GM21529 (cell line): ENCODE measurements around the gene RAD23A.
A peak's percentile ranks its signal among the peaks of the same experiment; 100 is the strongest.
"Not testable (repeated sequence)": the region's sequence is repeated elsewhere in the genome, so short reads cannot be mapped to it uniquely, and the experiment has no call there.

Source experiments
- ATAC-seq: cut with Tn5 transposase; IDR thresholded peaks from one replicate; pipeline ENCODE4 v1.9.1; 2021; ENCODE audit not compliant: unreplicated experiment

Gene RAD23A

GRCh38 chr19:12945479-12946091, at the start of gene RAD23A:
Gene RAD23A (plus strand): TSS chr19:12945862. CDS start chr19:12945949, 87 bp downstream.
- peak; percentile 60 for ATAC-seq

DNA sequence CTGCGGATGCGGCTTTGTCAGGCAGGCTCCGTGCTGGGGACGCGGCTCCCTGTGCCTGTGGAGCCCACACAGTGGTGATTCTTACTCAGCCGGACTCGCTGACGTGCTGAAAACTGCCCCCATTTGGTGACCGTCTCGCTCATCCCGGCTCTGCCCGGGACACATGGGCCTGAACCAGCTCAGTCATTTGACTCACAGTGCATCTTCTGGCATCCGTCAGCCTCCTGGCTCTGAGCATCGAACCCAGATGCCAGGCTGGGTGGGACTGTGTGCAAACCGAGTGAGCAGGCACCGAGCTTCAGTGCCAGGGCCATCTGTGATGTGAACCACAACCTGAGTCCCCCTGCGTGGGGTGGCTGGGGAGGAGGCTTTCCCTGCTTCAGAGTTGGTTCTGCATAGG, 49.2 kb upstream of the RAD23A start:
- ATAC-seq, result no peak

- peak; percentile 67 for ATAC-seq
Measured at GRCh38 chr19:12899891-12900518, 45.7 kb upstream of the RAD23A start.

DNA sequence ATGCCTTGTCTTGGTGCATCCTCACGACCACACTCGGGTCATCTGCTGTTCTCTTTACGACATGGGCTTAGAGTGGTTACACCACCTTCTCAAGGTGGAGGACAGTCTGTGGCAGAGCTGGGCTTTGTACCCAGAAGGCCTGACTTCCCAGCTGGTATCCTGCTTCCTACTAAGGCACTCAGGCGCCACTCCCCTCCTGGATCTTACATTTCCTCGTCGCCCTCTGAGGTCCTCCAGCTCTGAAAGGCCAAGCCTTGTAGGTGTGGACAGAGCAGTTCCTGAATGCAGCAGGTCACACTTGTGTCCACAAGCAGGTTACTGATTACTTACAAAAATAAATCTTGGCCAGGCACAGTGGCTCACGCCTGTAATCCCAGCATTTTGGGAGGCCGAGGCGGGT, 38.5 kb upstream of the RAD23A start:
- ATAC-seq, result no peak

GRCh38 chr19:12912571-12912970, 33.1 kb upstream of the RAD23A start:
- ATAC-seq, result no peak

- no peak for ATAC-seq
Measured at GRCh38 chr19:12913011-12913561, 32.6 kb upstream of the RAD23A start.

- no peak for ATAC-seq
Measured at GRCh38 chr19:12913851-12914690, 31.6 kb upstream of the RAD23A start.

GRCh38 chr19:12915860-12916259, 29.8 kb upstream of the RAD23A start:
- ATAC-seq, result not testable (repeated sequence)

GRCh38 chr19:12918253-12918652, 27.4 kb upstream of the RAD23A start:
- no peak for ATAC-seq

DNA sequence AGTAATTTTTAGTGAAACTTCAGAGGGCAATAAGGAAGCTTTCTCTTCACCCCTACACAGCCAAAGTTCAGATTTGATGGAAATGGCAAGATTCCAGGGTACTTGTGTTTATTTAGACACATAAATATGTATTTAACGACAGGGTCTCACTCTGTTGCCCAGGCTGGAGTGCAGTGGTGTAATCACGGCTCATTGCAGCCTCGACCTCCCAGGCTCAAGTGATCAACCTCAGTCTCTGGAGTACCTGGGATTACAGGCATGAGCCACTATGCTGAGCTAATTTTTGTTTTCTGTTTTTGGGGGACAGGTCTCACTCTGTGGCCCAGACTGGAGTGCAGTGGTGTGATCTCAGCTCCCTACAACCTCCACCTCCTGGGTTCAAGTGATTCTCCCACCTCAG, 24.6 kb upstream of the RAD23A start:
- no peak for ATAC-seq

GRCh38 chr19:12922959-12923358, 22.7 kb upstream of the RAD23A start:
- ATAC-seq, result no peak

GRCh38 chr19:12924621-12925310, 20.9 kb upstream of the RAD23A start:
- ATAC-seq, result no peak

GRCh38 chr19:12930002-12930645, 15.5 kb upstream of the RAD23A start:
- ATAC-seq, result no peak

GRCh38 chr19:12932392-12933286, 13.0 kb upstream of the RAD23A start:
- no peak for ATAC-seq

- peak; percentile 42 for ATAC-seq
Measured at GRCh38 chr19:12933287-12934072, 12.2 kb upstream of the RAD23A start, which contains the start of gene FARSA. Gene FARSA (minus strand): TSS chr19:12933711. CDS start chr19:12933696, 15 bp downstream.

- ATAC-seq, result no peak
Measured at GRCh38 chr19:12935071-12935470, 10.6 kb upstream of the RAD23A start.

GRCh38 chr19:12936582-12936981, 9.1 kb upstream of the RAD23A start:
- ATAC-seq, result no peak

GRCh38 chr19:12937093-12937926, 8.4 kb upstream of the RAD23A start:
- ATAC-seq, result no peak
